IMR-90 (cell line): ENCODE results near the gene SELP. TPM values are rescaled to one million over a fixed set of nuclear protein-coding genes. Genes with fewer than 3 reads are reported as not detected.

Experiments used
- ATAC-seq: fragments of 200-7000 bp; cut with Tn5 transposase; 2 replicates; pipeline ENCODE4 v1.9.1; 2020; ENCODE audit warnings: low read depth, mild to moderate bottlenecking, moderate library complexity
- BruUV-seq: library from RNA; stranded (reverse); fragments of 400-500 nt; replicated peaks from 2 replicates; lab custom pipeline; 2021; lab: Mats Ljungman, UMichigan
- CTCF ChIA-PET: fragments of 300-600 bp; formaldehyde crosslinking; extraction: SDS; loops from one replicate; lab custom pipeline; 2021; ENCODE audit warnings: antibody characterized with exemption; lab: Yijun Ruan, JAX
- POLR2A ChIA-PET: fragments of 300-600 bp; sonication (Branson Sonifier 250); formaldehyde crosslinking; loops from one replicate; lab custom pipeline; 2022; ENCODE audit warnings: antibody characterized with exemption; ENCODE audit not compliant: unreplicated experiment; lab: Charles Lee
- DNase-seq: peaks from one replicate; pipeline ENCODE4 v3.0.0; 2013
- H2AFZ ChIP-seq: replicated peaks from 2 replicates; pipeline ENCODE3; 2013; ENCODE audit warnings: low read length, mild to moderate bottlenecking; ENCODE audit not compliant: poor library complexity
- H2AK5ac ChIP-seq: 2 replicates; pipeline ENCODE4 v1.6.1; 2013; ENCODE audit warnings: low read depth, low read length, inconsistent platforms
- H2AK9ac ChIP-seq: replicated peaks from 2 replicates; pipeline ENCODE3; 2013; ENCODE audit warnings: mild to moderate bottlenecking, low read depth, low read length, moderate library complexity; ENCODE audit not compliant: poor library complexity
- H2BK120ac ChIP-seq: 2 replicates; pipeline ENCODE4 v1.6.1; 2013; ENCODE audit warnings: low read depth, low read length, inconsistent platforms
- H2BK15ac ChIP-seq: 3 replicates; pipeline ENCODE4 v1.6.1; 2013; ENCODE audit warnings: low read depth, low read length, inconsistent platforms
- H2BK20ac ChIP-seq: 2 replicates; pipeline ENCODE4 v1.6.1; 2013; ENCODE audit warnings: low read depth, mild to moderate bottlenecking, inconsistent platforms, low read length, moderate library complexity
- H2BK5ac ChIP-seq: 2 replicates; pipeline ENCODE4 v1.6.1; 2013; ENCODE audit warnings: mild to moderate bottlenecking, low read depth, low read length, inconsistent platforms; ENCODE audit not compliant: poor library complexity, severe bottlenecking
- H3K14ac ChIP-seq: replicated peaks from 2 replicates; pipeline ENCODE4 v1.6.1; 2013; ENCODE audit warnings: low read depth, low read length, inconsistent platforms
- H3K18ac ChIP-seq: 2 replicates; pipeline ENCODE4 v1.6.1; 2013; ENCODE audit warnings: low read depth, low read length, control low read depth
- H3K23ac ChIP-seq: 2 replicates; pipeline ENCODE4 v1.6.1; 2013; ENCODE audit warnings: low read depth, low read length, inconsistent platforms
- H3K27ac ChIP-seq: 2 replicates; pipeline ENCODE4 v1.5.1; 2013; ENCODE audit warnings: mild to moderate bottlenecking, control low read depth, low read length; ENCODE audit not compliant: insufficient read depth
- H3K27me3 ChIP-seq: 2 replicates; pipeline ENCODE4 v1.6.1; 2013; ENCODE audit warnings: low read length; ENCODE audit not compliant: control insufficient read depth, insufficient read depth
- H3K36me3 ChIP-seq: 2 replicates; pipeline ENCODE4 v1.6.1; 2013; ENCODE audit warnings: low read length, mixed read lengths; ENCODE audit not compliant: control insufficient read depth, insufficient read depth
- H3K4ac ChIP-seq: 2 replicates; pipeline ENCODE4 v1.6.1; 2013; ENCODE audit warnings: low read depth, low read length, inconsistent platforms
- H3K4me1 ChIP-seq: 2 replicates; pipeline ENCODE4 v1.6.1; 2013; ENCODE audit warnings: low read length, mixed read lengths; ENCODE audit not compliant: control insufficient read depth, insufficient read depth
- H3K4me2 ChIP-seq: 2 replicates; pipeline ENCODE4 v1.6.1; 2013; ENCODE audit warnings: low read depth, mild to moderate bottlenecking, control low read depth, low read length, moderate library complexity
- H3K4me3 ChIP-seq: 2 replicates; pipeline ENCODE4 v1.5.1; 2013; ENCODE audit warnings: low read depth, mild to moderate bottlenecking, control low read depth, low read length, moderate library complexity; ENCODE audit not compliant: insufficient read depth
- H3K56ac ChIP-seq: 2 replicates; pipeline ENCODE4 v1.6.1; 2013; ENCODE audit warnings: low read length, inconsistent platforms; ENCODE audit not compliant: insufficient read depth; ENCODE audit errors: extremely low read depth
- H3K79me1 ChIP-seq, 2 experiments: 2 replicates each; pipeline ENCODE4 v1.6.1; 2013; ENCODE audit warnings: low read length in 2 of 2, inconsistent platforms in 1 of 2, low read depth in 1 of 2
- H3K9ac ChIP-seq: 2 replicates; pipeline ENCODE4 v1.6.1; 2013; ENCODE audit warnings: low read depth, low read length, control low read depth
- H3K9me1 ChIP-seq: 2 replicates; pipeline ENCODE4 v1.6.1; 2013; ENCODE audit warnings: low read length, inconsistent platforms; ENCODE audit not compliant: insufficient read depth
- H3K9me3 ChIP-seq: 2 replicates; pipeline ENCODE4 v1.6.1; 2013; ENCODE audit warnings: low read length; ENCODE audit not compliant: control insufficient read depth, insufficient read depth
- H4K20me1 ChIP-seq: 2 replicates; pipeline ENCODE4 v1.6.1; 2013; ENCODE audit warnings: low read length, inconsistent platforms; ENCODE audit not compliant: insufficient read depth
- H4K5ac ChIP-seq: 2 replicates; pipeline ENCODE4 v1.6.1; 2013; ENCODE audit warnings: mild to moderate bottlenecking, low read depth, low read length, control low read depth
- H4K8ac ChIP-seq, 2 experiments: 2 replicates each; pipeline ENCODE4 v1.6.1; 2013; ENCODE audit warnings: low read depth in 2 of 2, low read length in 2 of 2, control low read depth in 1 of 2, inconsistent platforms in 1 of 2
- H4K91ac ChIP-seq: 2 replicates; pipeline ENCODE4 v1.6.1; 2013; ENCODE audit warnings: low read depth, low read length, inconsistent platforms; ENCODE audit not compliant: insufficient read depth
- BHLHE40 ChIP-seq: fragments of 150-350 bp; IDR thresholded peaks from 2 replicates; pipeline ENCODE4 v1.6.1; 2016; ENCODE audit warnings: mild to moderate bottlenecking, low read depth, low read length
- CHD1 ChIP-seq: IDR thresholded peaks from 2 replicates; pipeline ENCODE4 v1.6.1; 2012; ENCODE audit warnings: low read depth, low read length, improper control_type of control experiment
- MAFK ChIP-seq: IDR thresholded peaks from 2 replicates; pipeline ENCODE4 v1.6.1; 2012; ENCODE audit warnings: low read depth, low read length, improper control_type of control experiment
- MAZ ChIP-seq: IDR thresholded peaks from 2 replicates; pipeline ENCODE4 v1.6.1; 2012; ENCODE audit warnings: low read depth, mild to moderate bottlenecking, low read length, improper control_type of control experiment, moderate library complexity, borderline replicate concordance
- MXI1 ChIP-seq: IDR thresholded peaks from 2 replicates; pipeline ENCODE4 v1.6.1; 2012; ENCODE audit warnings: low read depth, mild to moderate bottlenecking, low read length, moderate library complexity, borderline replicate concordance
- NFE2L2 ChIP-seq: fragments of 150-350 bp; IDR thresholded peaks from 2 replicates; pipeline ENCODE4 v1.6.1; 2016; ENCODE audit warnings: low read depth, mild to moderate bottlenecking, low read length
- POLR2A ChIP-seq: IDR thresholded peaks from 2 replicates; pipeline ENCODE4 v1.6.1; 2012; ENCODE audit warnings: mild to moderate bottlenecking, low read depth, low read length
- SMC3 ChIP-seq: fragments of 150-350 bp; IDR thresholded peaks from 2 replicates; pipeline ENCODE4 v1.6.1; 2016; ENCODE audit warnings: low read depth, mild to moderate bottlenecking, antibody characterized with exemption, low read length, moderate library complexity
- WGBS, 2 experiments: methylation state at CpG; one replicate each; pipeline versions ENCODE4 v1.1.5 to v1.1.7; 2013; ENCODE audit warnings: missing lambda C conversion rate in 2 of 2; ENCODE audit not compliant: insufficient read length in 1 of 2; ENCODE audit errors: extremely low coverage in 2 of 2; 5-methylcytosine and 5-hydroxymethylcytosine counted together
- dilution Hi-C: fragments of 300-500 bp; cut with HindIII; formaldehyde crosslinking; loops from one replicate; pipeline ENCODE4 v1.14.3; 2018; ENCODE audit warnings: low sequenced_read_pairs; ENCODE audit not compliant: unreplicated experiment
- in situ Hi-C: fragments of 300-500 bp; cut with MboI; formaldehyde crosslinking; loops from 3 replicates; pipeline ENCODE4 v1.14.3; 2019; ENCODE audit warnings: low sequenced_read_pairs, inconsistent platforms, mixed read lengths
- intact Hi-C: fragments of 100-400 bp; cut with micrococcal nuclease; formaldehyde crosslinking; loops from 2 replicates; pipeline ENCODE4 v1.10.0; 2022
- polyA plus RNA-seq, 3 experiments: library from polyadenylated mRNA; depleted of rRNA; stranded (reverse); fragments of >200 nt; gene quantifications; 2 replicates each; pipeline ENCODE4 v1.2.3, GENCODE V29; 2012; ENCODE audit warnings: low replicate concordance in 1 of 3
- total RNA-seq: library from RNA; depleted of rRNA; stranded (reverse); fragments of >200 nt; gene quantifications from 2 replicates; pipeline ENCODE4 v1.2.3, GENCODE V29; 2012
- TF ChIP-seq, protein P1 (sequence below): fragments of 150-350 bp; IDR thresholded peaks from 2 replicates; pipeline ENCODE4 v1.6.1; 2016; ENCODE audit warnings: low read depth, mild to moderate bottlenecking, low read length, moderate library complexity, borderline replicate concordance

SELP gene
- total and polyA plus RNA-seq, 2 of the 4 experiments (the other 2 are of a cell fraction) = not detected

DNA sequence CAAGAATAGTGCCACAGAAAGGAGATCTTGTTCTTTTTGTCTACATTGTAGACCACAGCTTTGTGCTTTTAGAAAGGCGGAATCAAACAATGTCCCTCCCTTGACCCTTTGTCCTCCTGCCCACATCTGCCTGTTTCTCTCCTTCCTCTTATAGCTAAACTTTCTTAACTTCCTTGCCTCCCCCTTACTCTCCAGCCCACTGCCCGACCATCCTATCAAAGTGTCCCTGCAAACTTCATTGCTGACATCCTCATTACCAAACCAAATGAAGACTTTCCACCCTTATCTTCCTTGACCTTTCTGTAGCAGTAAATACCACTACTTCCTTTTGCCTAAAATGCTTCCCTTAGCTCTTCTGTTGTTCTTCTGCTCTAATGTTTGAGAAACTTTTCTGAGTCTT, 5.0 kb downstream of the SELP start:
- 50% methylated on average over 2 of the region's 2 CpGs; no CpG with 5 or more reads in 1 of the 2 experiments for WGBS, 2 experiments
- Histone ChIP-seq H2BK15ac (no peak overlapping the region), H3K9me1 (no peaks in the 10 kb centered on the region), H3K4me2 (no peak overlapping the region), H4K20me1 (no peaks in the 10 kb centered on the region), H2AK9ac (no peak overlapping the region), H2BK20ac (no peak overlapping the region), H3K27ac (no peak overlapping the region), H3K14ac (no peak overlapping the region), H3K9me3 (no peaks in the 10 kb centered on the region), H2AK5ac (no peak overlapping the region), H3K79me1 (no peaks in the 10 kb centered on the region), H3K56ac (no peak overlapping the region), H3K36me3 (no peaks in the 10 kb centered on the region), H2AFZ (no peak overlapping the region), H3K4me1 (no peaks in the 10 kb centered on the region), H3K23ac (no peak overlapping the region), H3K4ac (no peak overlapping the region), H4K91ac (no peak overlapping the region), H3K9ac (no peak overlapping the region), H3K18ac (no peak overlapping the region), H2BK120ac (no peak overlapping the region), H2BK5ac (no peak overlapping the region), H3K27me3 (no peaks in the 10 kb centered on the region), H4K8ac (no peak overlapping the region), H3K4me3 (no peak overlapping the region), H4K5ac (no peak overlapping the region)
- TF ChIP-seq NFE2L2 = no peak
- TF ChIP-seq CHD1 = no peak
- no peak for TF ChIP-seq BHLHE40
- TF ChIP-seq, protein P1, sequence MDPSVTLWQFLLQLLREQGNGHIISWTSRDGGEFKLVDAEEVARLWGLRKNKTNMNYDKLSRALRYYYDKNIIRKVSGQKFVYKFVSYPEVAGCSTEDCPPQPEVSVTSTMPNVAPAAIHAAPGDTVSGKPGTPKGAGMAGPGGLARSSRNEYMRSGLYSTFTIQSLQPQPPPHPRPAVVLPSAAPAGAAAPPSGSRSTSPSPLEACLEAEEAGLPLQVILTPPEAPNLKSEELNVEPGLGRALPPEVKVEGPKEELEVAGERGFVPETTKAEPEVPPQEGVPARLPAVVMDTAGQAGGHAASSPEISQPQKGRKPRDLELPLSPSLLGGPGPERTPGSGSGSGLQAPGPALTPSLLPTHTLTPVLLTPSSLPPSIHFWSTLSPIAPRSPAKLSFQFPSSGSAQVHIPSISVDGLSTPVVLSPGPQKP = no peak
- TF ChIP-seq MXI1 = no peak
- TF ChIP-seq MAZ = no peak
- no peak for TF ChIP-seq POLR2A
- no peak for TF ChIP-seq SMC3
- TF ChIP-seq MAFK = no peak
- DNase-seq = no peak
- dilution Hi-C loops (no loop called here), in situ Hi-C loops (no loop called here), intact Hi-C loops (no loop called here)
- no peak for ATAC-seq
- BruUV-seq = no TSS peak
- CTCF ChIA-PET = no interaction called here
- POLR2A ChIA-PET = no interaction called here
